Measurements from ENCODE around the gene LY6G5B.

DNA sequence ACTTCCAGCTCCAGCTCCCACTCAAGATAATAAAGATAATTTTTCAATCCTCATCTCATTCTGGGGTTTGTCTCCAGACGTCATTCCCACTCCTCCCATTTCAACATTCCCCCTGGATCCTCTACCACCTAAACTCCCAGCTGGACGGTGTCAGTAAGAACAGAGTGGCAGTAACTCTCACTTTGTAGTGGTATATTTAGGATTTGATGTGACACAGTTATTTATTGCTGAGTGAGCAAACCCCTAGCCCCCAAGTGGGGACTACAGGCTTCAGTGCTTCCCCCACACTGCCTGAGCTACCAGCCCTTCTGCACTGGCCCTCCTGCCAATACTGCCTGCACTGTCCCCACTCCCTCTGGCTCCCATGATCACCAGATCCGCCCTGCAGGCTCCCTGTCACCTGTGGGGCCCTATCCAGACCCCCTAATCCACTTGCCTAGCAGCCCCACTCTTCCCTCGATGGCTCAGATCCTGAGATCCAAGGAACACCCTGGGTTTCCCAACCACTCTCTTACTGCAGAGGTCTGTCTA lies 11.6 kb upstream of the LY6G5B start:
- TF ChIP-seq, protein P1, sequence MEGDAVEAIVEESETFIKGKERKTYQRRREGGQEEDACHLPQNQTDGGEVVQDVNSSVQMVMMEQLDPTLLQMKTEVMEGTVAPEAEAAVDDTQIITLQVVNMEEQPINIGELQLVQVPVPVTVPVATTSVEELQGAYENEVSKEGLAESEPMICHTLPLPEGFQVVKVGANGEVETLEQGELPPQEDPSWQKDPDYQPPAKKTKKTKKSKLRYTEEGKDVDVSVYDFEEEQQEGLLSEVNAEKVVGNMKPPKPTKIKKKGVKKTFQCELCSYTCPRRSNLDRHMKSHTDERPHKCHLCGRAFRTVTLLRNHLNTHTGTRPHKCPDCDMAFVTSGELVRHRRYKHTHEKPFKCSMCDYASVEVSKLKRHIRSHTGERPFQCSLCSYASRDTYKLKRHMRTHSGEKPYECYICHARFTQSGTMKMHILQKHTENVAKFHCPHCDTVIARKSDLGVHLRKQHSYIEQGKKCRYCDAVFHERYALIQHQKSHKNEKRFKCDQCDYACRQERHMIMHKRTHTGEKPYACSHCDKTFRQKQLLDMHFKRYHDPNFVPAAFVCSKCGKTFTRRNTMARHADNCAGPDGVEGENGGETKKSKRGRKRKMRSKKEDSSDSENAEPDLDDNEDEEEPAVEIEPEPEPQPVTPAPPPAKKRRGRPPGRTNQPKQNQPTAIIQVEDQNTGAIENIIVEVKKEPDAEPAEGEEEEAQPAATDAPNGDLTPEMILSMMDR (conservative IDR thresholded peaks at IDR 0.05; ENCODE audit: low read length): no peak
- TF ChIP-seq EZH2phosphoT487 (IDR thresholded peaks at IDR 0.05; ENCODE audit: borderline replicate concordance, low read depth, low read length): no peak
